Endothelial cell of umbilical vein (primary cell): ENCODE results near the gene RETREG2. TPM values are rescaled to one million over a fixed set of nuclear protein-coding genes. Genes with fewer than 3 reads are reported as not detected.

Experiments
- BruUV-seq: library from RNA; stranded (reverse); fragments of 400-500 nt; replicated peaks from 2 replicates; lab custom pipeline; 2021; lab: Mats Ljungman, UMichigan
- CTCF ChIA-PET: fragments of 300-600, 350-600 bp; sonication (Branson Sonifier 250); formaldehyde crosslinking; loops from one replicate; lab custom pipeline; 2021; ENCODE audit warnings: antibody characterized with exemption, inconsistent platforms; lab: Charles Lee
- POLR2A ChIA-PET: fragments of 300-600, 350-600 bp; sonication (Branson Sonifier 250); formaldehyde crosslinking; loops from one replicate; lab custom pipeline; 2021; ENCODE audit warnings: antibody characterized with exemption, inconsistent platforms; lab: Charles Lee
- DNase-seq: peaks from one replicate; pipeline ENCODE4 v3.0.0-alpha.2; 2011; ENCODE audit warnings: low read depth, low spot score
- FAIRE-seq: peaks from 2 replicates; lab custom pipeline; 2011; peaks lifted over from hg19 to GRCh38; lab: Jason Lieb, UNC
- H2AFZ ChIP-seq: 2 replicates; pipeline ENCODE4 v1.6.0; 2012; ENCODE audit warnings: low read depth, low read length, control low read depth, inconsistent platforms
- H3K27ac ChIP-seq: 2 replicates; pipeline ENCODE4 v1.5.1; 2011; ENCODE audit warnings: low read depth, mild to moderate bottlenecking, control low read depth, low read length, moderate library complexity; ENCODE audit not compliant: insufficient read depth
- H3K27me3 ChIP-seq, 2 experiments: 2 replicates each; pipeline versions ENCODE4 v1.6.0 to v1.6.1; 2011; ENCODE audit warnings: low read length in 2 of 2, mixed read lengths in 1 of 2; ENCODE audit not compliant: control insufficient read depth in 2 of 2, insufficient read depth in 2 of 2
- H3K36me3 ChIP-seq, 2 experiments: 2 replicates in 1 of 2; 3 replicates in 1 of 2; pipeline ENCODE4 v1.5.1; 2011; ENCODE audit warnings: low read length in 2 of 2, mild to moderate bottlenecking in 1 of 2, moderate library complexity in 1 of 2; ENCODE audit not compliant: control insufficient read depth in 2 of 2, insufficient read depth in 2 of 2; ENCODE audit errors: extremely low read depth in 1 of 2
- H3K4me1 ChIP-seq: 3 replicates; pipeline ENCODE4 v1.5.1; 2011; ENCODE audit warnings: mild to moderate bottlenecking, low read length; ENCODE audit not compliant: control insufficient read depth, insufficient read depth; ENCODE audit errors: extremely low read depth
- H3K4me2 ChIP-seq: 2 replicates; pipeline ENCODE4 v1.6.1; 2011; ENCODE audit warnings: low read length, control low read depth, mixed read lengths; ENCODE audit not compliant: insufficient read depth
- H3K4me3 ChIP-seq, 3 experiments: fragments of 200-600 bp in 1 of 3; sonication (generic), shearing (Covaris generic) in 1 of 3; replicated peaks in 1 of 3; 2 replicates each; pipeline ENCODE4 v1.5.1; 2011 to 2016; ENCODE audit warnings: control low read depth in 3 of 3, low read length in 3 of 3, mild to moderate bottlenecking in 2 of 3, inconsistent platforms in 1 of 3, low read depth in 1 of 3, moderate library complexity in 1 of 3; ENCODE audit not compliant: insufficient read depth in 1 of 3
- H3K79me2 ChIP-seq: 2 replicates; pipeline ENCODE4 v1.6.0; 2012; ENCODE audit warnings: low read length, inconsistent platforms; ENCODE audit not compliant: control insufficient read depth, insufficient read depth
- H3K9ac ChIP-seq: replicated peaks from 2 replicates; pipeline ENCODE3; 2011; ENCODE audit warnings: low read length, control low read depth; ENCODE audit not compliant: insufficient read depth; ENCODE audit errors: extremely low read depth
- H3K9me1 ChIP-seq: replicated peaks from 3 replicates; pipeline ENCODE4 v1.6.0; 2011; ENCODE audit warnings: mild to moderate bottlenecking, low read length; ENCODE audit not compliant: control insufficient read depth, insufficient read depth; ENCODE audit errors: extremely low read depth
- H3K9me3 ChIP-seq: replicated peaks from 2 replicates; pipeline ENCODE4 v1.5.1; 2012; ENCODE audit warnings: low read length, inconsistent platforms; ENCODE audit not compliant: control insufficient read depth, insufficient read depth
- H4K20me1 ChIP-seq: replicated peaks from 2 replicates; pipeline ENCODE3; 2011; ENCODE audit warnings: mild to moderate bottlenecking, low read length; ENCODE audit not compliant: control insufficient read depth, insufficient read depth; ENCODE audit errors: extremely low read depth
- EZH2 ChIP-seq: IDR thresholded peaks from 2 replicates; pipeline ENCODE4 v1.6.1; 2012; ENCODE audit warnings: borderline replicate concordance, low read depth, mild to moderate bottlenecking, moderate library complexity, low read length, inconsistent platforms; ENCODE audit not compliant: severe bottlenecking
- FOS ChIP-seq: IDR thresholded peaks from 2 replicates; pipeline ENCODE4 v1.6.1; 2011; ENCODE audit warnings: mild to moderate bottlenecking, low read length, moderate library complexity, borderline replicate concordance; ENCODE audit not compliant: insufficient read depth
- GATA2 ChIP-seq: IDR thresholded peaks from 2 replicates; pipeline ENCODE4 v1.7.0; 2011; ENCODE audit warnings: low read depth, mild to moderate bottlenecking, moderate library complexity, mixed read lengths, low read length; ENCODE audit not compliant: insufficient read length, insufficient read depth
- JUN ChIP-seq: IDR thresholded peaks from 2 replicates; pipeline ENCODE4 v1.6.1; 2011; ENCODE audit warnings: borderline replicate concordance, low read depth; ENCODE audit not compliant: insufficient read length, insufficient read depth
- MAX ChIP-seq: IDR thresholded peaks from 2 replicates; pipeline ENCODE4 v1.6.1; 2011; ENCODE audit not compliant: insufficient read depth, insufficient read length
- MYC ChIP-seq: IDR thresholded peaks from one replicate; pipeline ENCODE4 v1.6.1; 2011; ENCODE audit warnings: mild to moderate bottlenecking, low read depth, low read length
- POLR2A ChIP-seq: IDR thresholded peaks from 2 replicates; pipeline ENCODE4 v1.6.1; 2012; ENCODE audit warnings: low read depth, mild to moderate bottlenecking, control low read depth, low read length
- POLR2AphosphoS5 ChIP-seq: IDR thresholded peaks from 2 replicates; pipeline ENCODE4 v1.6.1; 2012; ENCODE audit warnings: low read depth, mild to moderate bottlenecking, control low read depth, low read length, moderate library complexity; ENCODE audit not compliant: insufficient read depth
- dilution Hi-C: fragments of 300-500 bp; cut with MboI; formaldehyde crosslinking; loops from one replicate; pipeline ENCODE4 v1.15.0; 2019; ENCODE audit warnings: low sequenced_read_pairs; ENCODE audit not compliant: extremely low pct_ligation_motif_present
- intact Hi-C: fragments of 100-400 bp; cut with micrococcal nuclease; formaldehyde crosslinking; loops from one replicate; pipeline ENCODE4 v1.10.0; 2022
- polyA plus RNA-seq, 4 experiments: library from polyadenylated mRNA; depleted of rRNA in 3 of 4; stranded (reverse) in 3 of 4; unstranded in 1 of 4; fragments of >200 nt; gene quantifications; 2 replicates each; pipeline versions ENCODE4 v1.2.1 to v1.2.3, GENCODE V29; 2011 to 2012; ENCODE audit warnings: missing spikeins in 1 of 4
- total RNA-seq: library from RNA; stranded (reverse); gene quantifications from 2 replicates; pipeline ENCODE4 v1.2.3, GENCODE V29; 2021
- TF ChIP-seq, protein P1 (sequence below), 2 donors: IDR thresholded peaks; 1 replicate in 1 of 2; 2 replicates in 1 of 2; pipeline ENCODE4 v1.5.1; 2011; ENCODE audit warnings: low read length in 2 of 2, mild to moderate bottlenecking in 2 of 2, moderate library complexity in 2 of 2, control low read depth in 1 of 2, inconsistent platforms in 1 of 2, low read depth in 1 of 2; ENCODE audit not compliant: insufficient read depth in 1 of 2; ENCODE audit errors: extremely low read depth in 1 of 2

RETREG2 gene
- total and polyA plus RNA-seq, 2 donors (not counting 3 experiments of a cell fraction or from before 2014, with no cell fraction given), result 59.5 to 76.1 TPM

GRCh38 chr2:219205981-219206327 is 27.9 kb downstream of the RETREG2 start:
- no TSS peak for BruUV-seq
- ChIA-PET CTCF (interaction anchor here (1.0 to 3.1 kb wide), 10 partner anchors 9 to 176 kb away, joined by 3 to 14 read pairs (median 7); partner anchors contain the start of genes CNPPD1 and DNAJB2), POLR2A (interaction anchor here (0.7 kb wide), 1 partner anchor 30 kb away, joined by 3 read pairs; the partner anchor contains the start of gene CNPPD1)
- Histone ChIP-seq H4K20me1 (no peaks in the 10 kb centered on the region), H3K79me2 (no peaks in the 10 kb centered on the region), H2AFZ (peak overlapping the region; percentile 97), H3K27ac (peak overlapping the region; percentile 25), H3K4me1 (peaks cover 18% of the 10 kb centered on the region), H3K9me3 (no peaks in the 10 kb centered on the region), H3K9me1 (no peaks in the 10 kb centered on the region), H3K27me3 (no peaks in the 10 kb centered on the region), H3K9ac (peak overlapping the region; percentile 60), H3K4me3 (peak overlapping the region; percentile 27 to 83 (median 73)), H3K4me2 (peak overlapping the region; percentile 90), H3K36me3 (peaks cover 0 to 7% of the 10 kb centered on the region in 2 experiments)
- no peak for TF ChIP-seq EZH2
- no peak for TF ChIP-seq POLR2A
- TF ChIP-seq MYC, result no peak
- no peak for TF ChIP-seq MAX
- no peak for TF ChIP-seq JUN
- TF ChIP-seq POLR2AphosphoS5, result no peak
- TF ChIP-seq GATA2, result no peak
- TF ChIP-seq, protein P1, sequence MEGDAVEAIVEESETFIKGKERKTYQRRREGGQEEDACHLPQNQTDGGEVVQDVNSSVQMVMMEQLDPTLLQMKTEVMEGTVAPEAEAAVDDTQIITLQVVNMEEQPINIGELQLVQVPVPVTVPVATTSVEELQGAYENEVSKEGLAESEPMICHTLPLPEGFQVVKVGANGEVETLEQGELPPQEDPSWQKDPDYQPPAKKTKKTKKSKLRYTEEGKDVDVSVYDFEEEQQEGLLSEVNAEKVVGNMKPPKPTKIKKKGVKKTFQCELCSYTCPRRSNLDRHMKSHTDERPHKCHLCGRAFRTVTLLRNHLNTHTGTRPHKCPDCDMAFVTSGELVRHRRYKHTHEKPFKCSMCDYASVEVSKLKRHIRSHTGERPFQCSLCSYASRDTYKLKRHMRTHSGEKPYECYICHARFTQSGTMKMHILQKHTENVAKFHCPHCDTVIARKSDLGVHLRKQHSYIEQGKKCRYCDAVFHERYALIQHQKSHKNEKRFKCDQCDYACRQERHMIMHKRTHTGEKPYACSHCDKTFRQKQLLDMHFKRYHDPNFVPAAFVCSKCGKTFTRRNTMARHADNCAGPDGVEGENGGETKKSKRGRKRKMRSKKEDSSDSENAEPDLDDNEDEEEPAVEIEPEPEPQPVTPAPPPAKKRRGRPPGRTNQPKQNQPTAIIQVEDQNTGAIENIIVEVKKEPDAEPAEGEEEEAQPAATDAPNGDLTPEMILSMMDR (IDR thresholded peaks at IDR 0.05; ENCODE audit: extremely low read depth in 1 of 2, insufficient read depth in 1 of 2, low read depth in 1 of 2, low read length in 2 of 2), result no peak
- TF ChIP-seq FOS, result no peak
- intact Hi-C loops, result loop anchor here (1.0 to 2.0 kb wide), 6 partner anchors 23 to 183 kb away; partner anchors contain the start of genes ANKZF1, ATG9A, DNAJB2 and GLB1L
- dilution Hi-C loops, result no loop called here
- FAIRE-seq (no peak), DNase-seq (no peak)
